Fibroblast of skin of scalp (primary cell): ENCODE data around the gene PTPRT.

ENCODE experiments used
- DNase-seq: peaks from one replicate; pipeline ENCODE4 v3.0.0-alpha.2; 2013

Gene PTPRT

DNA sequence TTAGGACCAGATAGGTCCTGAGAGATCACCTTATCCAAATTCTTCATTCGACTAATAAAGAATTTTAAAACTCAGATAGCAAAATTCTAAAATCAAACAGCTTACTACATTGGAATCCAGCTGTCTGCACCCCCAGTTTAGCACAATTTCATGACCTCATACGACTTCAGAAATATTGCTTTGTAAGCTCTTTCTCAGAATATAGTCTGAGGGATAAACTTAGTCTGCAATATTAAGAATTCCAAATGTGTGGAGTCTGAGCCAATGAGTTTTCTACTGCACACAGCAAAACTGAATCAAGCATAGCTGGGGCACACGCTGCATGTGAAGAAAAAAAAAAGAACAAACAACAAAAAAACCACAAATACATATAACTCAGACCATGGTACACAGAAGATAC is 1029.9 kb downstream of the PTPRT start:
- DNase-seq, result no peak

GRCh38 chr20:42158272-42158671 is 1031.4 kb downstream of the PTPRT start:
- DNase-seq, result no peak

DNA sequence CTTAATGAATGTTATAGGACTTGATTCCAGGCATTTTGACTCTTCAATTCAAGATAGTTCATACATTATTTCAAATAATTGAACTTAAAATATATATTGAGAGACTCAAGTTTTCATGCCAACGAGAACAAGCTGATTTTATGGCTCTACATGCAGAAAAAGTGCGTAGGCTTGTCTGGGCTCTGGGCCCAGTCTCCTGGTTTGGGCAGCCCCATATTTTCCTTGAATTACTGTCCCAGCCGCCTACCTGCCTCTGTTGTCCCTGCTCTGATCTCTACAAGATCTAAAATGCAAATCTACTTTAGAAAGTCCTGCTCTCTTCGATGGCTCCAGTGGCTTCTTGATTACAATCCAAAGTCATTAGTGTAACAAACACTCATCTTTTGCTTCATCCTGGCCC is 1034.1 kb downstream of the PTPRT start:
- no peak for DNase-seq

DNA sequence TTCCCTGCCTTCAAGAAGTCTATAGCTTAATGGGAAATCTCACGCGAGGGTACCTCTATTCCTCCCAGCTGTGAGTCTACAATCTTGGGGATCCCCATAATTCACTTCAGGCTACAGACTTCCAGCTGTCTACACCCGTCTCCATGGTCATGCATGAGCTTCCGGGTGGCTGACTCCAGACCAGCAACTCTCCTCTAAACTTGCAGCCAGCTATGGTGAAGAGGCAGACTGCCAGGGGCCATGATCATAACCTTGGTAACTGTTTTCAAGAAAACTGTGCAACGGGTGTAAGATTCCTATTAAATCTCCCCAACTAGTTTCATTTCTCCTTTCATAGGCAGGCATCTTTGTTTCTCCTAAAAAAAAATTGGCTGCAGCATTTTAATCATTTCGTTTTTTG is 1037.1 kb downstream of the PTPRT start:
- no peak for DNase-seq

DNA sequence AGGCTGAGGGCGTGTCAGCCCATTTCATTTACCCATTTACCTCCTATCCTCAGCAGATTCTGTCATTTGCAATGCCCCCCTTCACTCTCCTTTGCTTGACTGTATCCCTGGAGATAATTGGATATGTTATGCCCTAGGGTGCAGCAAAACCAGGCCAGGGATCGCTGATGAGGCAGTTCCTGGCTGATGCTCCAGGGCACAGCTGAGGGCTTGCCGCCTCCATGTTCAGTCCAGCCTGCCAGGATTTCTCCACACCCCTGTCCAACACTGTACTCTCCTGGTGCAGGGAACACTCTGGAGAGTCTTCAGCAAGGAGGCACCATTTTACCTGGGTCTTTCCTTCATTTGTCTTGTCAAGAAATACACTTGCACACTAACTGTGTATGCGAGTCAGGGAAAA is 1039.5 kb downstream of the PTPRT start:
- DNase-seq, result no peak

DNA sequence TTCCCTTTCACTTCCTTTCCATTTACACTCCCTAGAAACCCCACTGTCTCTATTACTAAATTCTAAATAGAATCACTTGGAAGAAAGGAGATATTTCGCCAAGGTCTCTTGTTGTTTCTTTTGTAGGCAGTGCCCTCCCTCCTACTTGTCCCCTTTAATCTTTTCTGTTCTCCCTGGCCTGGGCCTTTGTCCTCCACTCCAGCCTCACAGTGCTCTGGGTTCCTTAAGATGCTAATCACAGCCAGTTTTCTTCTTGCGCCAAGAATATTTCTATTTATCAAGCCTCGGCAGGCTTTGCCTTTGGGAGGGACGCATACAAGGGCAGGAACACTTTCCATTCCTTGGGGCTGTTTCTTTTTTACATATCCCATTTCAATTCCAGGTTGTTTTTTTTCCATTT is 1051.0 kb downstream of the PTPRT start:
- no peak for DNase-seq

- DNase-seq, result no peak
These were observed 1055.2 kb downstream of the PTPRT start for GRCh38 chr20:42134265-42135098.

DNA sequence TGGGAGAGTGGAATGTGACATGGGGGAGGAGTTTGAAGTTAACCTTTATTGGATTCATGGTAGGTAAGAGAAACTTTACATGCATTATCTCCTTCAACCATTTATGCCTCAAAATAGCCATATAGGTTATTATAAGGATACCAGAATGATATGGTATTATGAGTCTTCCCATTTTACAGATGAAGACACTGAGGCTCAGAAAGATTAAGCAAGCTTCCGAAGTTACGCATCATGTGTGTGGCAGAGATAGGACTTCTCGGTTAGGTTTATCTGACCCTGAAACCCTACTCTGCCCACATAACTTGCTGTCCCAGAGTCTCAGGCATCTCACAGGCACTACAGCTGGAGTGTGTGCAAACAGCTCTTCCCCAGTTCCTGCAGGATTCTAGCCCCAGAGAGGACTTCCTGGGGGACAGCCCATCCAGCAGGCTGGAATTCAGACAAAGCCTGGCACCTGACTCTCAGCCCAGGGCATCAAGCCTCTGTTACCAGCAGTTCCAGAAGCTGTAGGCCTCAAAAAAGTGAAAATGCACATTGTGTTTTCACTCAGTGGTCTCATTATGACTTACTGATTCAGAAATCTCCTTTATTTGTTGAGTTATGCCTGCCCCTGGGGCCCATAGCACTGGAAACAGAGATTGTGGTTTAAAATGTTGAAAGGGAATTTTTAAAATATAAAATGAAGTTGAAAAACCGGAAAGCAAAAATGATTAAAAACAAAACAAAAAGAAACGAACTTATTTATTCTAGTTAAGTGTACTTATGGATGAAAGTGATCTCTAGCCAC is 1058.7 kb downstream of the PTPRT start:
- no peak for DNase-seq

DNA sequence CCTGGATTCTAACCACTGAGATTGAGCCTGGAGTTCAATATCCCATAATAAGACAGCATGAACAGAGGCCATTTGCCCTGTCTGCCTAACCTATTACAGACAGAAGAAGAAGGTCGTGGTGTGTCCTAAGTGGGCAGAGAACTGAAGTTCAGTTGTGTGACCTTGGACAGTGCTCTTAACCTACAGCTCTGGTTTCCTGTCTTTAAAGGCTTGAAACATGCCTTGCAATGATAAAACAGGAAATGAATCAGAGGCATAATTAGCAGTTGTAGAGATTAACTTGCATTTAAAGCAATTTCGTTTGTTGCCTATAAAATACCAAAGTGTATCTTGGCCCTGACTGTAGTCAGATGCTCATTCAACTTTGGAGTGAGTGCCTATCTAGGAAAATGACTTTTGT is 1064.3 kb downstream of the PTPRT start:
- DNase-seq, result no peak

- DNase-seq, result no peak
These were observed 1065.7 kb downstream of the PTPRT start for GRCh38 chr20:42123981-42124473.

- DNase-seq, result no peak
These were observed 1071.1 kb downstream of the PTPRT start for GRCh38 chr20:42118409-42119125.

- DNase-seq, result no peak
These were observed 1071.7 kb downstream of the PTPRT start for GRCh38 chr20:42118001-42118400.

GRCh38 chr20:42113236-42113635 is 1076.5 kb downstream of the PTPRT start:
- DNase-seq, result no peak

DNA sequence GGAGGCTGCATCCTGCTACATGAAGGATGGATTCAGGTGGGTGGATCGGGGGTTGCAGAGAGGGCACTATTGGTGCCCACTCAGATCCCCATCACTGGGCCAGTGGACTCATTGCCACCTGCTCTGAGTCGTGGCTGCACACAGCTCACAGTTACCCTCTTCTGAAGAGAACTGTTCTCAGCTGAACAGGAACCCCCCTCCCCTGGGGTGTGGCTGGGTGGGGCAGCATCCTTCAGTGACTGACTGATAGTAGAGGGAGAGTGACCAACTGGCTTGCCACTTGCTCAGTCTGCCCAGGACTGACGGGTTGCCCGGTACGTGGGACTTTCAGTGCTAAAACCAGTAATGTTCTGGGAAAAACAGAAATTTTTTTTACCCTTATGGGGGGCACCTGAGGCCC is 1077.5 kb downstream of the PTPRT start:
- DNase-seq, result no peak

- no peak for DNase-seq
These were observed 1078.4 kb downstream of the PTPRT start for GRCh38 chr20:42111349-42111748.

GRCh38 chr20:42110301-42110700 is 1079.4 kb downstream of the PTPRT start:
- no peak for DNase-seq

GRCh38 chr20:42102000-42102399 is 1087.7 kb downstream of the PTPRT start:
- no peak for DNase-seq

DNA sequence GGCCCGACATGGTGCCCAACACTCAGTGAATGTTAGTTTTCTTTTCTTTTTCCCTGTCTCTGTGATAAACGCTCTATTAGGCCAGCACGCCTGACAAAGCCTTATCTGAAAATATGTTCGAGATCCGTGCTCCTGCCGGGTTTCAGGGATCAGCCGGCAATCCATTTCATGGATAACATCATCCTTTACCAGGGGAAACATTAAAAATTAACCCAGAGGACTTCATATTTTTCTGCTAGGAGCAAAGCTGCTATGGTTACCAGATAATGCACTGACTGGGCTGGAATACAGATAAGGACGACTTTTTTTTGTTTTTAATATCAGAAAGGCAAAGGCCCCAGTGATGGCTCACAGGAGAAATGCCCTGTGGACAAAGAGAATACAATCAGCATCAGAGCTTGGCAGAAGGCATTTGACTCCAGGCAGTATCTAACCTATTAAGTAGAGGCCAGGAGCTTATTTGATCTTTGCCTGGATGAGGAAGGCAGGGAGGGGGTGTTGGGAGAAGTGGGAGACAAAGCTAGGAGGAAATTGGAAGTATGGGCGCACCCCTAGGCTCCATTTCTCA is 1089.5 kb downstream of the PTPRT start:
- DNase-seq, result no peak

- DNase-seq, result no peak
These were observed 1090.6 kb downstream of the PTPRT start for GRCh38 chr20:42099101-42099500.

DNA sequence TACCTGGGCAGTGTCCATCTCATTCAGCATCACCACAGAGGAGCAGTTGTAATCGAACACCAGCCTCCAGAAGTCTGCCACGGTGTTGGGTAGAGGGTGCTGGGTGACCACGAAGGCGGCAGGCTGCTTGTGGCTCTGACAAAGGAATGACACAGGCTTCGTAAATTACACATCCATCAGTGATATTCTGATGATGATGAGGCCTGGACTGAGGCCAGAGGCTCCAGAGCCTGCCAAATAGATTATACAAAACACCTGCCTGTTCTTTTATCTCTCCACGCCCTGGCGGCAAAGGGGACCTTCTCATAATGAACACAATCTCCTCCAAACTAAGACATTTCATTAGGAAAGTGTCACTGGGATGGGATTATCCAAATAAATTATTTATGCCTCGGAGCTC is 1091.3 kb downstream of the PTPRT start:
- no peak for DNase-seq

- no peak for DNase-seq
These were observed 1092.0 kb downstream of the PTPRT start for GRCh38 chr20:42097741-42098140.

- DNase-seq, result no peak
These were observed 1094.5 kb downstream of the PTPRT start for GRCh38 chr20:42095221-42095620.
